GM20431 (cell line): ENCODE results near the gene SHISA7.
"Not testable (repeated sequence)": the region's sequence is repeated elsewhere in the genome, so short reads cannot be mapped to it uniquely, and the experiment has no call there.

ENCODE experiments used
- in situ Hi-C: fragments of 300-500 bp; cut with MseI, MboI; formaldehyde crosslinking; loops from one replicate; pipeline ENCODE4 v1.15.0; 2020; ENCODE audit warnings: low sequenced_read_pairs; ENCODE audit not compliant: unreplicated experiment

The SHISA7 gene

GRCh38 chr19:55449469-55449868 is 6.4 kb upstream of the SHISA7 start:
- in situ Hi-C loops, result no loop called here

GRCh38 chr19:55448175-55448490 is 5.0 kb upstream of the SHISA7 start:
- in situ Hi-C loops, result not testable (repeated sequence)

DNA sequence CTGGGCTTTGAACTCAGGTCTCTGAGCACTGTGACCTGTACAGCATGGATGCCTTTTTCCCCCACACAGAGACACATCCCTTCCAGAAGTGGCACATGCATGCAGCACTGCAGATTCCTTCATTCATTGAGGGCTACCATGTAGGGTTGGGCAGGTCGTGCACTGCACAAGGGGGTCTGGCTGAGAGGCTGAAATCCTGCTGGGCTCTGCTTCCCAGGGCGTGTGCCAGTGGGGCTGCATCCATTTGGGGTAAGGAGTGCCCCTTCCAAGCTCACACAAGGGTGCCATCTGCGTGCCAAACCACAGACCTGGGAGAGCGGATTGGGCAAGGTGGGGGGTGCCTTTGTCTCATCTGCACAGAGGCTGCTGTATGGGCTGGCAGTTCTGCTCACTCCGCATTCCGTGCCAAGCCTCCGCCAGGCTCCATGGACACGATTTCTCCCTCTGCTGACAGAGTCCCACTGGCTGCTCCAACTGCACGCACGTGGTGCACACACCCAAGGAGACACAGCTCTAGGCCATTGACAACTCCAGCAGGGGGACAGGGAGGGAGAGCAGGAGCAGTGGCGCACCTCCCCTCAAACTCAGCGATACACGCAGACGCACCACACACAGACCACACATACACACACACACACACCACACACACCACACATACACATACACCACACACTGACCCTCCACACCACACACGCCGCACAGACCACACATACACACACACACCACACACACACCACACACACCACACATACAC is 4.5 kb upstream of the SHISA7 start:
- in situ Hi-C loops, result no loop called here

GRCh38 chr19:55446060-55446459 is 3.0 kb upstream of the SHISA7 start:
- in situ Hi-C loops, result no loop called here

- in situ Hi-C loops, result no loop called here
Measured at GRCh38 chr19:55444646-55445045, 1.5 kb upstream of the SHISA7 start.

DNA sequence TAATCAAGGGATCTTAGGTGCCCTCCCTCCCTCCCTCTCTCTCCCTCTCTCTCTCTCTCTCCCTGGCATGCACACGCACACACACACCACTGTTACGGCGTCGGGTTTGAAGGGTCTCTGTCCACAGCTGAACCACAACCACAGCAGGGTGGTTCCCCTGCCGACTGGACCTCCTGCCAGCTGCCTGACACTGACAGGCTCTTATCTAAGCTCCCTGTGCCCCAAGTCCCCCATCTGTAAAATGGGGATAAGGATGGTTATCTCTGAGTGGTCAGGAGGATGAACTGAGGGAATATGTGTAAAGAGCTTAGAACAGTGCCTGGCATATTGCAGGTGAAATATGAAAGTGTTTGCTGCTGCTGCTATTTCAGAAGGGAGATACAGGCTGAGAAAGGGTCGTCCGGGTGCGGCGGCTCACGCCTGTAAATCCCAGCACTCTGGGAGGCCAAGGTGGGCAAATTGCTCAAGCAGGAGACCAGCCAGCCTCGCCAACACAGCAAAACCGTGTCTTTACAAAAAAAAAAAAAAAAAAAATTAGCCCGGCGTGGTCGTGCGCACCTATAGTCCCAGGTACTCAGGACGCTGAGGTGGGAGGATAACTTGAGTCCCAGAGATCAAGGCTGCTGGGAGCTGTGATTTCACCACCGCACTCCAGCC is 852 bp upstream of the SHISA7 start:
- in situ Hi-C loops, result no loop called here

GRCh38 chr19:55442372-55442961 is 633 bp downstream of the SHISA7 start:
- in situ Hi-C loops, result no loop called here

DNA sequence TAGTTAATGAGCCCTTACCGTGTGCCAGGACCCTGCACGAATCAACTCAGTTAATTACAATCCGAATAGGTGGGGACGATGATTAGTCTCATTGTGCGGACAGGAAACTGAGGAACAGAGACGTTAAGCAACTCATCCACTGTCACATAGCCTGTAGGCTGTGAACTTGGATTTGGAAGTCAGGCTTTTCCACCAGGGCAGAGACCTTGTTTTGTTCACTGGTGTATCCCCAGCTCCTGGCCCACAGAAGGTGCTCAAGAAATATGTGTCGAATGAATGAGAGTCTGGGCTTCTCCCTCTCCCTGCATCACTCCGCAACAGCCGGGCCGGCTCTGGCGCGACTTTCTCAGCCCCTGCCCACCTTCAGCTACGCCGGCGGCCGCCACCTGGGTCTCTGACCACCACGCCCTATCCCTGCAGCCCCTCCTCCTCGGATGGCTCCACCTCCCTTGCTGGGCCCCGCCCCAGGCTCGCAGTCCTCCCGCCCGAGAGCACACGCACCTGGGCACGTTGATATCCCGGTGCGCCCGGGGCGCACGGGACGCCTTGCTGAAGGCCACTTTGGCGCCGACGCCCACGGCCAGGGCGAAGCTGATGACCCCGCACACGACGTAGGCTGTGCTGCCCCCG is 1.3 kb downstream of the SHISA7 start:
- in situ Hi-C loops, result no loop called here

GRCh38 chr19:55441319-55441691 is 1.8 kb downstream of the SHISA7 start:
- in situ Hi-C loops, result no loop called here

GRCh38 chr19:55440411-55441105 is 2.5 kb downstream of the SHISA7 start:
- in situ Hi-C loops, result no loop called here

GRCh38 chr19:55439052-55439451 is 4.0 kb downstream of the SHISA7 start:
- in situ Hi-C loops, result no loop called here

GRCh38 chr19:55437410-55437809 is 5.7 kb downstream of the SHISA7 start:
- in situ Hi-C loops, result no loop called here

GRCh38 chr19:55436847-55437246 is 6.3 kb downstream of the SHISA7 start:
- in situ Hi-C loops, result no loop called here

DNA sequence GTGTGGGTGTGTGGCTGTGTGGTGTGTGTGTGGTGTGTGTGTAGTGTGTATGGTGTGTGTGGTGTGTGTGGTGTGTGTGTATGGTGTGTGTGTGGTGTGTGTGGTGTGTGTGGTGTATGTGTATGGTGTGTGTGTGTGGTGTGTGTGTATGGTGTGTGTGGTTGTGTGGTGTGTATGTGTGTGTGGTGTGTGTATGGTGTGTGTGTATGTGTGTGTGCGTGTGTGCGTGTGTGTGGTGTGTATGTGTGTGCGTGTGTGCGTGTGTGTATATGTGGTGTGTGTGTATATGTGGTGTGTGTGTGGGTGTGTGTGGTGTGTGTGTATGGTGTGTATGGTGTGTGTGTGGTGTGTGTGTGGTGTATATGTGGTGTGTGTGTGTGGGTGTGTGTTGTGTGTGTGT is 8.1 kb downstream of the SHISA7 start:
- in situ Hi-C loops, result no loop called here

DNA sequence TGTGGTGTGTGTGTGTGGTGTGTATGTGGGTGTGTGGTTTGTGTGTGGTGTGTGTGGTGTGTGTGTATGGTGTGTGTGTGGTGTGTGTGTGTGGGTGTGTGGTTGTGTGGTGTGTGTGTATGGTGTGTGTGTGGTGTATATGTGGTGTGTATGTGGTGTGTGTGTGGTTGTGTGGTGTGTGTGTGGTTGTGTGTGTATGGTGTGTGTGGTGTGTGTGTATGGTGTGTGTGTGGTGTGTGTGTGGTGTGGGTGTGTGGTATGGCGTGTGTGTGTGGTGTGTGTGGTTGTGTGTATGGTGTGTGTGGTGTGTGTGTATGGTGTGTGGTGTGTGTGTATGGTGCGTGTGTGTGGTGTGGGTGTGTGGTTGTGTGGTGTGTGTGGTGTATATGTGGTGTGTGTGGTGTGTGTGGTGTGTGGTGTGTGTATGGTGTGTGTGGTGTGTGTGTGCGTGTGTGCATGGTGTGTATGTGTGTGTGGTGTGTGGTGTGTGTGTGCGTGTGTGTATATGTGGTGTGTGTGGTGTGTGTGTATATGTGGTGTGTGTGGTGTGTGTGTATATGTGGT is 8.7 kb downstream of the SHISA7 start:
- in situ Hi-C loops, result no loop called here

DNA sequence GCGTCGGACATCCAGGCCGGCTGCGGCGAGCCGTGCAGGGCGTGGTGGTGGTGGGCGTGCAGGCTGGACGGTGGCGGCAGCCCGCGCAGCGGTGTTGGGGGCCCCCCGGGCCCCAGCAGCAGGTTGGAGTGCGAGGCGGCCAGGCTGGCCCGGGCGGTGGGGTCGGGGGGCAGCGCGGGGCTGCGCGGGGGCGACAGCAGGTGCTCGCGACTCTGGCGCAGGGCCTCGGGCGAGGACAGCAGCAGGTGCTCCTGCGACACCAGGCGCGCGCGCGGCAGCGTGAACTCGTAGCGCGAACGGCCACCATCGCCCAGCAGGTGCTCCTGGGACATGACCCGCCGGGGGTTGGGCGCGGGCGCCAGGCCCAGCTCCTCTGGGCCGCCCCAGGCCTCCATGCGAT is 9.8 kb downstream of the SHISA7 start:
- in situ Hi-C loops, result no loop called here

GRCh38 chr19:55432241-55432959 is 10.7 kb downstream of the SHISA7 start:
- in situ Hi-C loops, result no loop called here

- in situ Hi-C loops, result no loop called here
Measured at GRCh38 chr19:55431183-55431582, 11.9 kb downstream of the SHISA7 start.

DNA sequence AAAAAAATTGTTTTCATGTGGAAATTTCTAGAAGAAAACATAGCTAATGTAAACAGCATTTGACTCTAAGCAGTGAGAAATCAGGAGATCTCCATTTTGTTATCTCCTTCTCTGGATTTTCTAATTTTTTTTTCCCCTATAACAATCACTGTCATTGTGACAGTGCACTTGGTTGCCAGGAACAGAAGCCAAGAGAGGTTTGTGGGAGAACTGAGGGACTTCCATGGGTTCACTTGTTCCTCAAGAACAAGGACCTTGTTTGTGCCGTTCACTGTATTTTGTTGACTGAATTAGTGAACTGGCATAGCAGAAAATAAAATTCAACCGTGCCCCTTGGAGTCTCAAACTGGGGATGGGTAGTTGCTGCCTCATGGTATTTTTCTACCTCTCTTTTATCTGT is 17.1 kb downstream of the SHISA7 start:
- in situ Hi-C loops, result no loop called here

GRCh38 chr19:55424518-55424917 is 18.6 kb downstream of the SHISA7 start:
- in situ Hi-C loops, result no loop called here
